Measurements from ENCODE around the gene MMS22L. TPM values are rescaled to one million over a fixed set of nuclear protein-coding genes. Genes with fewer than 3 reads are reported as not detected.

Gene MMS22L
- total and polyA plus RNA-seq, 3 donors from 2014 or later, result 17.1 to 23.7 (median 21.6) TPM

DNA sequence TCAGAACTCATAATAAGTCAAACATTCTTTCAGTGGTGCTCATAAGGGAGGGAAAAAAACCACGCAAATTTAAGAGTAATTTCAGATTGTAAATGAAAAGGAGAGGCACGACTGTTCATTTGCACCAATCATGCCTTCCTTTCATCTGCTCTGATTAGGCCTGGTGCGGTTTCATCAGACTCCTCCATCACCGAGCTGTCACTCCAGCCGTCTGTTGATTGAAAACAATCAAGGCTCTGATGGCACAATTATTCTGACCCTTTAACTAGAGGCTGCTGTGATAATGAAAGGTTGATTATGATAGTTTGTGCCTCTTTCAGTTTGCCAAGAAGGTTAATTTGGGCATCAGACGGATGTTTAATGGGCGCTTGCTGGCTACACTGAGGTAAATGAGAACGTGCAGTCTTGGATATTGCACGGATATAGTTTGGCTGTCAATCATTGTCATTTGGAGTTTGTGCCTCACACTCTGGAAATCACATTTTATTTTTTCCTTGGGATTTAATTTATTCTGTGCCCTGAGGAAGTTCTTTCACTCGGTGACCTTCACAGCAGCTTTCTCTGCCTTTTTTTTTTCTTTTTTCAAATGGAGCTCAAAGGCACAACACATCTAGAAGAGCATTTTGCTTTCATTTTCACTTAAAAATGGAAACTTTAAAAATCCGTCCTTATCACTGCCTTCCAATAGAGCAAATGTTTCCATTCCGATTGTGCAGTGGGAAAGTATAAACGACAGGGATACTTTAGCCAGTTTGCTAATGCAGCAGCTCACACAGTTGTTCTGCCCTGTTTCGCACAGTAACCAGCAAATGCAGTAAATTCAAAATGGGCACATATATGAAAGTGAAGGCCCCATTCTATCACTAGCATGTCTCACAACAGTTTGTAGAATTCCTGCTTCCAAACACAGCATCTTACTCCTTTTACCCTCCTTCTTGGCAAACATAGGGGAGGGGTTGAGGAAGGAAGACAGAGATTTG, 185.7 kb downstream of the MMS22L start:
- no peak for DNase-seq
- Histone ChIP-seq H3K27ac (no peak overlapping the region), H3K4me3 (no peak overlapping the region), H3K27me3 (no peaks in the 10 kb centered on the region), H3K4me1 (no peaks in the 10 kb centered on the region), H3K36me3 (ENCODE audit: low read depth, missing control alignments) (no peaks in the 10 kb centered on the region), H3K9me3 (no peaks in the 10 kb centered on the region)
- 49 to 57% methylated on average over 14 of the region's 14 CpGs for WGBS, 2 donors
- intact Hi-C loops (cut with DNase I; ENCODE audit: low total_unique reads), result no loop called here
- no peak for TF ChIP-seq POLR2A (IDR thresholded peaks at IDR 0.05)
- TF ChIP-seq, protein P1, sequence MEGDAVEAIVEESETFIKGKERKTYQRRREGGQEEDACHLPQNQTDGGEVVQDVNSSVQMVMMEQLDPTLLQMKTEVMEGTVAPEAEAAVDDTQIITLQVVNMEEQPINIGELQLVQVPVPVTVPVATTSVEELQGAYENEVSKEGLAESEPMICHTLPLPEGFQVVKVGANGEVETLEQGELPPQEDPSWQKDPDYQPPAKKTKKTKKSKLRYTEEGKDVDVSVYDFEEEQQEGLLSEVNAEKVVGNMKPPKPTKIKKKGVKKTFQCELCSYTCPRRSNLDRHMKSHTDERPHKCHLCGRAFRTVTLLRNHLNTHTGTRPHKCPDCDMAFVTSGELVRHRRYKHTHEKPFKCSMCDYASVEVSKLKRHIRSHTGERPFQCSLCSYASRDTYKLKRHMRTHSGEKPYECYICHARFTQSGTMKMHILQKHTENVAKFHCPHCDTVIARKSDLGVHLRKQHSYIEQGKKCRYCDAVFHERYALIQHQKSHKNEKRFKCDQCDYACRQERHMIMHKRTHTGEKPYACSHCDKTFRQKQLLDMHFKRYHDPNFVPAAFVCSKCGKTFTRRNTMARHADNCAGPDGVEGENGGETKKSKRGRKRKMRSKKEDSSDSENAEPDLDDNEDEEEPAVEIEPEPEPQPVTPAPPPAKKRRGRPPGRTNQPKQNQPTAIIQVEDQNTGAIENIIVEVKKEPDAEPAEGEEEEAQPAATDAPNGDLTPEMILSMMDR (IDR thresholded peaks at IDR 0.05), result no peak

DNA sequence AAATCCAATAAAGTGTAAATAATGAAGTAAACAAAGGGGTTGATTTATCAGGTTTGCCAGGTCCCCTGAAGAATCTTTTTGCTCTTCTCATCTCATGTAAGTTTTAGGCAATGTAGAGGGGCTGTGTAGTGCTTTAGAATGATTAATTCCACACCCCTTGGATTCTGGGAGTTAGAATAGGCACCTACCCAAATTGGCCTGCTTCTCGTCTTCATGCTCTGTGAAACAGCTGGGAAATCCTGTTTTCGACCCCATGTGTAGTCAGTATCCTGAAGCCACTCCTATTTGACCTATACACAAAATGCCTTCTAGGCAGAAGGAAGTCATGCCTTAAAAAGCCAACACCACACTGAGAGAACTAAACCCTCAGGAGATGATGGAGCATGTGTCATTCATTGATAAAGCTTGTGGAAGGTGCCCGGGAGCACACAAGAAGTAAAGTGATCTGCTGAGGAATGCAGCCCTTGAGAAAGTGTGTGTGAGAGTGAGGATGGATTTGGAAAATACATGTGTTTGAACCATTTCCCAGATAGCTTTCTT, 187.6 kb downstream of the MMS22L start:
- no peak overlapping the region for H3K27ac ChIP-seq
- no peak for TF ChIP-seq POLR2A (IDR thresholded peaks at IDR 0.05)
- TF ChIP-seq, protein P1 (IDR thresholded peaks at IDR 0.05), result no peak
- intact Hi-C loops (cut with DNase I; ENCODE audit: low total_unique reads), result no loop called here

GRCh38 chr6:97094376-97094775, 188.6 kb downstream of the MMS22L start:
- Histone ChIP-seq H3K36me3 (ENCODE audit: low read depth, missing control alignments) (no peaks in the 10 kb centered on the region), H3K27ac (no peak overlapping the region), H3K4me3 (no peak overlapping the region), H3K9me3 (no peaks in the 10 kb centered on the region), H3K27me3 (no peaks in the 10 kb centered on the region), H3K4me1 (no peaks in the 10 kb centered on the region)
- no peak for DNase-seq
- intact Hi-C loops (cut with DNase I; ENCODE audit: low total_unique reads), result no loop called here
- 96 to 98% methylated on average over 2 of the region's 2 CpGs for WGBS, 2 donors
- no peak for TF ChIP-seq POLR2A (IDR thresholded peaks at IDR 0.05)
- TF ChIP-seq, protein P1 (IDR thresholded peaks at IDR 0.05), result no peak

More for the DNA sequence above, 187.6 kb downstream of the MMS22L start:
- no peaks in the 10 kb centered on the region for H3K9me3 ChIP-seq
- no peaks in the 10 kb centered on the region for H3K36me3 ChIP-seq (ENCODE audit: low read depth, missing control alignments)
- H3K4me1 ChIP-seq, result no peaks in the 10 kb centered on the region
- no peak overlapping the region for H3K4me3 ChIP-seq
- no peaks in the 10 kb centered on the region for H3K27me3 ChIP-seq
- 73 to 77% methylated on average over 3 of the region's 3 CpGs for WGBS, 2 donors
- DNase-seq, result no peak

DNA sequence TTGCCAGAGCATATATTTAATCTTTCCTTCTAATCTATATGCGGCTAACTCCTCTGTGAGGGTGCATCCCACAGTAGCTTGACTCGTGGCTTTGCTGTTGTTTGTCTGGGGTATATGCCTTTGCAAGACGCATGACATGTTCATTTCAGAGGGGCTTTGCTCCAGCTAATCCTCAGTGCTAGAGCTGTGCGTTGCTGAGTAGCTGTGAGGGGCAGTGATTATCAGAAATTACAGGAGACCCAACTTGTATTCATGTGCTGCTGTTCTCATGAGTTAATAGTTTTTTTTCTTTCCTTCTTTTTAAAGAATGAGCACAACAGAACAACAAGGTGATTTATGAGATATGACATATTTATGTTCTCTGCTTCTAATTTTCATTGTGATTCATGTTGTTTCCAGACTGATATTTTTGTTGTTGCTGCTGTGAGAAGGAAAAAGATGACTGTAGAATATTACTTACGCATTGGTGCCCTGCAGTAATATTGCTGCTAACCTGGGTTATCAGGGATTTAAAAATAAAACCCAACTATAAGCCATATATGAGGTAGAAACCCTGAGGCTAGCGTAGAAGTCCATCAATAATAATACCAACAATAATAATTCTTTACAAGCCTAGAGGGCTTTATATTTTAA, 190.2 kb downstream of the MMS22L start:
- WGBS, 2 donors, result 65 to 73% methylated on average over 6 of the region's 6 CpGs
- no peaks in the 10 kb centered on the region for H3K4me1 ChIP-seq
- no peak for DNase-seq
- no peaks in the 10 kb centered on the region for H3K27me3 ChIP-seq
- TF ChIP-seq, protein P1 (IDR thresholded peaks at IDR 0.05), result no peak
- no peak for TF ChIP-seq POLR2A (IDR thresholded peaks at IDR 0.05)
- H3K36me3 ChIP-seq (ENCODE audit: low read depth, missing control alignments), result no peaks in the 10 kb centered on the region
- H3K27ac ChIP-seq, result no peak overlapping the region
- H3K4me3 ChIP-seq, result no peak overlapping the region
- H3K9me3 ChIP-seq, result no peaks in the 10 kb centered on the region
- intact Hi-C loops (cut with DNase I; ENCODE audit: low total_unique reads), result no loop called here
